ENCODE data around the gene NATD1. TPM values are rescaled to one million over a fixed set of nuclear protein-coding genes. Genes with fewer than 3 reads are reported as not detected.

NATD1 gene
- total and polyA plus RNA-seq, 2 of the 8 experiments (the other 6 are each of a cell fraction or from before 2014, with no cell fraction given), result 5.4 to 8.4 TPM

DNA sequence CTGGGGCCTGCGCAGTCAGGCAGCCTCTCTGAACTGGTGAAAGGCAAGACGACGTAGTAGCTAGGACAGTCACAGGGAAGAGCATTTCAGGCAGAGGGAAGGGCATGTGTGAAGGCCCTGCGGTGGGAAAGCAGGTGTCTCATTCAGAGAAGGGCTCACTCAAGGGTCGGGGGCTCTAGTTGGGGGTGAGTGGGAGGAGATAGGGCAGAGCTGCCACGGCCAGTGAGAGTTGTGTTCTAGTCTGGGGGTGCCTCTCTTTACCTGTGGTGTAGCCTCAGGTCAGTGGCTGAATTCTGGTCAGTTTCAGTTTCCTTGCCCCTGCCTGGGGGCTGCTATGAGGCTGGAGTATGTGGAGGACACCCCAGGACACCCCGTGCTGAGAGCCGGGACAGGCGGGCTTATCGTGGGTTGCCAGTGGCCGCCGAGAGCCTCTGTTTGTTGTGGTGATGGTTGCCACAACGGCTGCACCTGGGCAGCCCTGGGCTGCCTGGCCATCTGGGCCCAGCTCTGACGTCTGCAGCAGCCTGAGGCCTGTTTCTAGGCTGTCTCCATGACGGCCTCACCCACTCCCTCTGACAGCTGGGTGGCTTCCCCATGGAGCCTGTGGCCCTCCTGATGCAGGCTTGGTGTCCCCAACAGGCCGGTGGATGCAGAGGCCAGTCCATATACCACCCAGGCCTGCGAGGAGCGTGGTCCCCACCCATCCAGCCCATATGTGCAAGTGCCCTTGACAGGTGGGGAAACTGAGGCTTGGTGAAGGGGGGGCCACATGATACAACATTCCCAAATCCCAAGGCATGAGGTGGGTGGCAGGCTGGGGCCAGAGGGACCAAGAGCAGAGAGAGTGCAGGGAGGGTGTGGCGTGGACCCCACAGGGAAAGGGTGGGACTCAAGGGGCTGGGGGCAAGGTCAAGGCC lies 42.1 kb upstream of the NATD1 start:
- Histone ChIP-seq H2BK5ac (ENCODE audit: low read depth, low read length) (peak overlapping the region; percentile 3; the same call in 1 of the 2 replicates), H3K79me1 (ENCODE audit: low read depth, low read length) (peaks cover 9% of the 10 kb centered on the region), H3K23me2 (ENCODE audit: low read depth, low read length) (no peaks in the 10 kb centered on the region), H4K91ac (replicated peaks; ENCODE audit: insufficient read length, low read length) (no peak overlapping the region), H3K36me3 (ENCODE audit: control insufficient read depth in 2 of 4, insufficient read depth in 4 of 4, low read length in 3 of 4) (no peaks in the 10 kb centered on the region; a peak in 1 of 8 replicates), H2BK20ac (ENCODE audit: low read length) (no peak overlapping the region), H3K79me2 (ENCODE audit: control insufficient read depth in 1 of 2, insufficient read depth in 2 of 2, low read length in 2 of 2) (0 out of 4 replicates have a peak, but pooled peaks cover 0 to 3% of the 10 kb centered on the region in 2 experiments), H3K4me1 (replicated peaks in 1 of 4; ENCODE audit: control insufficient read depth in 3 of 4, insufficient read depth in 4 of 4, low read length in 3 of 4) (no peaks in the 10 kb centered on the region), H3K23ac (ENCODE audit: insufficient read length) (no peak overlapping the region), H3K56ac (replicated peaks; ENCODE audit: insufficient read length, low read depth, low read length) (no peak overlapping the region), H3K9ac (replicated peaks in 1 of 4; ENCODE audit: extremely low read depth in 1 of 4, low read depth in 3 of 4, low read length in 3 of 4) (no peak overlapping the region), H3K27ac (ENCODE audit: low read depth, low read length) (no peak overlapping the region), H4K8ac (ENCODE audit: extremely low read depth, insufficient read depth, low read length) (no peak overlapping the region; the same call in 1 of the 2 replicates), H3K27me3 (replicated peaks in 1 of 4; ENCODE audit: control insufficient read depth in 3 of 4, extremely low read depth in 1 of 4, insufficient read depth in 3 of 4, low read length in 3 of 4) (no peaks in the 10 kb centered on the region), H2BK120ac (replicated peaks; ENCODE audit: low read depth, low read length) (no peak overlapping the region), H3K4ac (replicated peaks; ENCODE audit: insufficient read length, low read depth, low read length) (no peak overlapping the region), H3K18ac (ENCODE audit: extremely low read depth, low read length) (no peak overlapping the region), H3K14ac (ENCODE audit: insufficient read length) (no peak overlapping the region), H2BK15ac (ENCODE audit: low read length) (no peak overlapping the region; the same call in 1 of the 2 replicates), H2BK12ac (ENCODE audit: low read depth, low read length) (no peak overlapping the region), H4K20me1 (replicated peaks in 1 of 2; ENCODE audit: control insufficient read depth in 1 of 2, insufficient read depth in 2 of 2, low read length in 2 of 2) (peaks cover 0 to 2% of the 10 kb centered on the region in 2 experiments), H3K9me3 (ENCODE audit: insufficient read depth in 2 of 2, low read depth in 1 of 2, low read length in 1 of 2) (peaks cover 34 to 79% of the 10 kb centered on the region in 2 experiments; a peak in 3 of 4 replicates), H3K4me3 (ENCODE audit: extremely low read depth in 1 of 4, insufficient read depth in 2 of 4, low read depth in 3 of 4, low read length in 4 of 4) (no peak overlapping the region), H3K4me2 (ENCODE audit: insufficient read depth in 1 of 2, low read depth in 2 of 2, low read length in 2 of 2) (no peak overlapping the region), H4K5ac (ENCODE audit: insufficient read length, low read depth, low read length) (no peak overlapping the region), H2AK5ac (ENCODE audit: low read depth, low read length) (no peak overlapping the region), H2AFZ (ENCODE audit: low read length) (no peak overlapping the region)
- DNase-seq (ENCODE audit: low read depth in 1 of 2, low spot score in 2 of 2), result no peak
- CTCF ChIA-PET (ENCODE audit: partially characterized antibody), result interaction anchor here (0.6 to 1.0 kb wide), 5 partner anchors 83 to 218 kb away, joined by 3 to 4 read pairs (median 4); no protein-coding TSS in a partner anchor
- TF ChIP-seq, protein P1, sequence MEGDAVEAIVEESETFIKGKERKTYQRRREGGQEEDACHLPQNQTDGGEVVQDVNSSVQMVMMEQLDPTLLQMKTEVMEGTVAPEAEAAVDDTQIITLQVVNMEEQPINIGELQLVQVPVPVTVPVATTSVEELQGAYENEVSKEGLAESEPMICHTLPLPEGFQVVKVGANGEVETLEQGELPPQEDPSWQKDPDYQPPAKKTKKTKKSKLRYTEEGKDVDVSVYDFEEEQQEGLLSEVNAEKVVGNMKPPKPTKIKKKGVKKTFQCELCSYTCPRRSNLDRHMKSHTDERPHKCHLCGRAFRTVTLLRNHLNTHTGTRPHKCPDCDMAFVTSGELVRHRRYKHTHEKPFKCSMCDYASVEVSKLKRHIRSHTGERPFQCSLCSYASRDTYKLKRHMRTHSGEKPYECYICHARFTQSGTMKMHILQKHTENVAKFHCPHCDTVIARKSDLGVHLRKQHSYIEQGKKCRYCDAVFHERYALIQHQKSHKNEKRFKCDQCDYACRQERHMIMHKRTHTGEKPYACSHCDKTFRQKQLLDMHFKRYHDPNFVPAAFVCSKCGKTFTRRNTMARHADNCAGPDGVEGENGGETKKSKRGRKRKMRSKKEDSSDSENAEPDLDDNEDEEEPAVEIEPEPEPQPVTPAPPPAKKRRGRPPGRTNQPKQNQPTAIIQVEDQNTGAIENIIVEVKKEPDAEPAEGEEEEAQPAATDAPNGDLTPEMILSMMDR (IDR thresholded peaks at IDR 0.05; ENCODE audit: control extremely low read depth in 1 of 3, insufficient read depth in 1 of 3, low read depth in 1 of 3, low read length in 3 of 3), result no peak
- no peak for TF ChIP-seq KDM5A (IDR thresholded peaks at IDR 0.05; ENCODE audit: low read length)
- TF ChIP-seq, protein P2, sequence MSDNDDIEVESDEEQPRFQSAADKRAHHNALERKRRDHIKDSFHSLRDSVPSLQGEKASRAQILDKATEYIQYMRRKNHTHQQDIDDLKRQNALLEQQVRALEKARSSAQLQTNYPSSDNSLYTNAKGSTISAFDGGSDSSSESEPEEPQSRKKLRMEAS (IDR thresholded peaks at IDR 0.05), result no peak
- no peak for TF ChIP-seq BACH1 (IDR thresholded peaks at IDR 0.05; ENCODE audit: low read length)
- TF ChIP-seq CREB1 (IDR thresholded peaks at IDR 0.05), result no peak
- no peak for TF ChIP-seq BRCA1 (IDR thresholded peaks at IDR 0.05; ENCODE audit: low read depth, low read length)
- no peak for TF ChIP-seq TBP (IDR thresholded peaks at IDR 0.05; ENCODE audit: low read depth, low read length)
- no peak for FAIRE-seq
- POLR2A ChIA-PET (ENCODE audit: partially characterized antibody), result interaction anchor here (0.6 to 1.5 kb wide), 2 partner anchors 11 to 15 kb away, joined by 3 to 5 read pairs; no protein-coding TSS in a partner anchor
- 84% methylated on average over 19 of the region's 19 CpGs; no CpG with 5 or more reads in 1 of the 2 experiments for WGBS, 2 experiments (ENCODE audit: extremely low coverage in 1 of 2, insufficient coverage in 1 of 2, insufficient read length in 1 of 2, insufficient replicate concordance in 2 of 2, low coverage in 1 of 2, low lambda C conversion rate in 2 of 2, missing lambda C conversion rate in 1 of 2)
